ENCODE data around the gene NOXO1.

GRCh38 chr16:1981398-1981836, at the start of gene NOXO1:
- TF ChIP-seq EZH2phosphoT487 (conservative IDR thresholded peaks at IDR 0.05; ENCODE audit: low read length): no peak
- no peak for TF ChIP-seq CTCF (IDR thresholded peaks at IDR 0.05; ENCODE audit: insufficient read depth, low read length, poor library complexity, severe bottlenecking)
